ENCODE results near the gene ABHD12.
A peak's percentile ranks its signal among the peaks of the same experiment; 100 is the strongest.

ABHD12 gene

DNA sequence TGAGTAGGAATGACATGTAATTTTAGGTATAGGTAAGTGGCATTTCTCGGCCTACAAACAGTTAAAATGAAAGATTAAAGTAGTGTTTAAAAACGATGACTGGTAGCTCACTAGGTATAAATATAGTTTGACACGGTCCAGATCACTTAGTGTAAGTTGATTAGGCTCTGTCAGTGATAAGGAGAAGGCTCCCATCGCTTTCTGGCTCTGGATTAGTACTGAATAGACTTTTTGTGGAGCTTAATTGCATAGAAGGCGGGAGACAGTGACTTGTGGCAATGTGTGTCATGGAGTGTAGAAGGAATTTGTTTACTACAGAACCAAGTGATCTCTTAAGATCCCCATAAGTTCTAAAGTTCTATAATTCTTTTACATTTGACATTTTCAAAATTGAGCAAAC is 136.1 kb downstream of the ABHD12 start:
- DNase-seq, result no peak

- peak in 1 of 2 donors; percentile 47 for DNase-seq
Observed at GRCh38 chr20:25253606-25254275, 136.9 kb downstream of the ABHD12 start.

DNA sequence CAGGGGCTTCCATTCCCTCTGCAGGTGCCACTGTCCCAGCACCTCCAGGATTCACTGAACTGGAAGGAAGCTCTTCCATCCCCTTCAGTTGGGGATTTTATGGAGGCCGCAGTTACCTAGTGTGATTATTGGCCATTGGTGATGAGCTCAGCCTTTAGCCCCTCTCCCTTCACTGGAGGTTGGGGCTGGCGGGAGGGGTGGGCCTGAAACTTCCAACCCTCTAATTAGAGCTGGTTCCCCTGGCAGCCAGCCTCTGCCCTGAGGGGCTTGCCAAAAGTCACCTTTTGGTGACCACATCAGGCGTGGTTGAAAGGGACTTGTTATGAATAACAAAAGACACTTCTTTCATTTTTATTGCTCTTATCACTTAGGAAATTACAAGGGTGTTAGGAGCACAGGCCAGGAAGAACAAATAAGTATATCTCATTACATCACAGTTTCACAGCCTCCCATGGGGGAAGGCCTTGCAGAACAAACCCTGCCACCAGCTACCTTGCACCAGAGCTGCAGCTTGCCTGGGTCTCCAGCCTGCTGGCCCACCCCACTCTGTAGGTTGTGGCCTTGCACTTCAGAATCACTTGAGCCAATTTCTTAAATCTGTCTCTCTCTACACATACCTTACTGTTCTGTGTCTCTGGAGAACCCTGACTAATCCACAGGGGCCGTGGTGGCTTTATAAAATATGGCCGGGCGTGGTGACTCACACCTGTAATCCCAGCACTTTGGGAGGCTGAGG is 137.8 kb downstream of the ABHD12 start:
- no peak for DNase-seq

DNA sequence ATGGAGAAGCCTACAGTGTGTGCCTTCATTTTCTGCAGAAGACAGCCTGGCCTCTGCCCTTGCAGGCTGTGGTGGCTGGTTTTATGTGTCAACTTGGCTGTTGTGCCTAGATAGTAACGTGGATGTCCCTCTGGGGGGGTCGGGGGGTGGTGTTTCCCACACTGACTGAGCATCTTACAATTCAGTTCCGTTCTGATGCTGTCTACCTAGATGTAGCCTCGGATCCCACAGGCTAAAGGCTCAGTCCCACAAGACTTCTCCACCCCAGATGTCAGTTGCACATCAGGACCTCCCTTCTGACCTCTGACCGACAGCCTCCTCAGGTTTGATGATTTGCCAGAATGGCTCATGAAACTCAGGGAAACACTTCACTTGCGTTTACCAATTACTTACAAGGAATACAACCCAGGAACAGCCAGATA is 138.4 kb downstream of the ABHD12 start:
- no peak for DNase-seq

- no peak for DNase-seq
Observed at GRCh38 chr20:25251558-25251957, 139.1 kb downstream of the ABHD12 start.

GRCh38 chr20:25251019-25251418 is 139.6 kb downstream of the ABHD12 start:
- DNase-seq, result no peak

- DNase-seq, result no peak
Observed at GRCh38 chr20:25250508-25250907, 140.1 kb downstream of the ABHD12 start.

Measured in bone marrow (tissue), 2 donors.